Bone marrow (tissue), 2 donors: Measurements from ENCODE around the gene PYCARD.
"Not testable (repeated sequence)": the region's sequence is repeated elsewhere in the genome, so short reads cannot be mapped to it uniquely, and the experiment has no call there.

Source experiments
- DNase-seq, 2 donors: peaks; one replicate each; lab custom pipeline; 2025; lab: John Stamatoyannopoulos, UW

Gene PYCARD

GRCh38 chr16:31202414-31203375, at the start of gene PYCARD:
Gene PYCARD, minus strand, starts transcription at chr16:31202760. Its CDS starts 70 bp downstream, at chr16:31202690.
- DNase-seq, result peak in 1 of 2 donors; percentile 65

- no peak for DNase-seq
These were observed 48.9 kb upstream of the PYCARD start for GRCh38 chr16:31251435-31251834.

GRCh38 chr16:31250782-31251384, 48.3 kb upstream of the PYCARD start:
- DNase-seq, result no peak

- no peak for DNase-seq
These were observed 45.8 kb upstream of the PYCARD start for GRCh38 chr16:31248344-31248743.

- DNase-seq, result no peak
These were observed 43.7 kb upstream of the PYCARD start for GRCh38 chr16:31246296-31246695.

GRCh38 chr16:31245598-31245997, 43.0 kb upstream of the PYCARD start:
- DNase-seq, result not testable (repeated sequence)

GRCh38 chr16:31243734-31244670, 41.4 kb upstream of the PYCARD start:
- peak in 1 of 2 donors; percentile 92 for DNase-seq

GRCh38 chr16:31242206-31242605, 39.6 kb upstream of the PYCARD start:
- no peak for DNase-seq

- DNase-seq, result no peak
These were observed 35.5 kb upstream of the PYCARD start for GRCh38 chr16:31238041-31238440.

- DNase-seq, result no peak
These were observed 26.9 kb upstream of the PYCARD start for GRCh38 chr16:31229501-31229900.

- DNase-seq, result no peak
These were observed 25.6 kb upstream of the PYCARD start for GRCh38 chr16:31228206-31228605.

GRCh38 chr16:31225193-31225592, 22.6 kb upstream of the PYCARD start:
- DNase-seq, result no peak

GRCh38 chr16:31224092-31224955, 21.8 kb upstream of the PYCARD start:
- no peak for DNase-seq

- DNase-seq, result no peak
These were observed 20.5 kb upstream of the PYCARD start for GRCh38 chr16:31223044-31223443.

- DNase-seq, result no peak
These were observed 19.0 kb upstream of the PYCARD start for GRCh38 chr16:31221357-31222160.

- DNase-seq, result no peak
These were observed 16.7 kb upstream of the PYCARD start for GRCh38 chr16:31219154-31219741.

- DNase-seq, result no peak
These were observed 14.6 kb upstream of the PYCARD start for GRCh38 chr16:31217136-31217530.

GRCh38 chr16:31216422-31217135, 14.0 kb upstream of the PYCARD start, which contains the start of gene PYDC1:
Gene PYDC1, minus strand, starts transcription at chr16:31217135. Its CDS starts 107 bp downstream, at chr16:31217028.
- peak in 1 of 2 donors; percentile 20 for DNase-seq
